H1 (cell line): ENCODE measurements around the gene ZPBP2. TPM values are rescaled to one million over a fixed set of nuclear protein-coding genes. Genes with fewer than 3 reads are reported as not detected.
A peak's percentile ranks its signal among the peaks of the same experiment; 100 is the strongest.

Experiments used
- CTCF ChIA-PET: fragments of 300-600 bp; sonication (Branson Sonifier 250); formaldehyde crosslinking; loops from one replicate; lab custom pipeline; 2021; ENCODE audit not compliant: partially characterized antibody; lab: Charles Lee
- POLR2A ChIA-PET: fragments of 300-600 bp; sonication (Branson Sonifier 250); formaldehyde crosslinking; loops from one replicate; lab custom pipeline; 2021; ENCODE audit warnings: inconsistent platforms; ENCODE audit not compliant: partially characterized antibody; lab: Charles Lee
- DNase-seq, 2 experiments: peaks; one replicate each; pipeline versions ENCODE4 v3.0.0 to v3.0.0-alpha.2; 2010 to 2022; ENCODE audit warnings: low spot score in 2 of 2, low read depth in 1 of 2, mixed read lengths in 1 of 2
- FAIRE-seq: peaks from 2 replicates; lab custom pipeline; 2011; peaks lifted over from hg19 to GRCh38; lab: Jason Lieb, UNC
- H2AFZ ChIP-seq: 2 replicates; pipeline ENCODE4 v1.8.1; 2012; ENCODE audit warnings: low read length, inconsistent platforms
- H2AK5ac ChIP-seq: 2 replicates; pipeline ENCODE4 v1.6.1; 2013; ENCODE audit warnings: low read depth, low read length
- H2BK120ac ChIP-seq: replicated peaks from 2 replicates; pipeline ENCODE3; 2013; ENCODE audit warnings: low read depth, low read length, inconsistent platforms
- H2BK12ac ChIP-seq: 2 replicates; pipeline ENCODE4 v1.6.1; 2013; ENCODE audit warnings: low read depth, low read length
- H2BK15ac ChIP-seq: 2 replicates; pipeline ENCODE4 v1.6.1; 2013; ENCODE audit warnings: low read length
- H2BK20ac ChIP-seq: 2 replicates; pipeline ENCODE4 v1.6.1; 2013; ENCODE audit warnings: low read length
- H2BK5ac ChIP-seq: 2 replicates; pipeline ENCODE4 v1.6.1; 2013; ENCODE audit warnings: low read depth, low read length
- H3K14ac ChIP-seq: 2 replicates; pipeline ENCODE4 v1.6.1; 2013; ENCODE audit warnings: inconsistent platforms; ENCODE audit not compliant: insufficient read length
- H3K18ac ChIP-seq: 2 replicates; pipeline ENCODE4 v1.6.1; 2013; ENCODE audit warnings: low read length; ENCODE audit errors: extremely low read depth
- H3K23ac ChIP-seq: 2 replicates; pipeline ENCODE4 v1.6.1; 2013; ENCODE audit warnings: inconsistent platforms; ENCODE audit not compliant: insufficient read length
- H3K23me2 ChIP-seq: 2 replicates; pipeline ENCODE4 v1.6.1; 2013; ENCODE audit warnings: low read depth, low read length
- H3K27ac ChIP-seq: 2 replicates; pipeline ENCODE4 v1.6.1; 2011; ENCODE audit warnings: low read depth, low read length, inconsistent platforms
- H3K27me3 ChIP-seq, 4 experiments: replicated peaks in 1 of 4; 1 replicate in 1 of 4; 2 replicates in 3 of 4; pipeline versions ENCODE4 v1.6.1 to v1.8.1; 2011 to 2013; ENCODE audit warnings: low read length in 3 of 4, mild to moderate bottlenecking in 3 of 4, inconsistent platforms in 2 of 4, mixed read lengths in 2 of 4, moderate library complexity in 1 of 4; ENCODE audit not compliant: control insufficient read depth in 3 of 4, insufficient read depth in 3 of 4; ENCODE audit errors: extremely low read depth in 1 of 4
- H3K36me3 ChIP-seq, 4 experiments: 2 replicates each; pipeline versions ENCODE4 v1.6.1 to v1.8.1; 2011 to 2013; ENCODE audit warnings: mild to moderate bottlenecking in 4 of 4, low read length in 3 of 4, moderate library complexity in 2 of 4, control low read depth in 1 of 4, inconsistent platforms in 1 of 4; ENCODE audit not compliant: insufficient read depth in 4 of 4, control insufficient read depth in 2 of 4
- H3K4ac ChIP-seq: replicated peaks from 2 replicates; pipeline ENCODE3; 2013; ENCODE audit warnings: low read length, low read depth, mixed read lengths, inconsistent platforms; ENCODE audit not compliant: insufficient read length
- H3K4me1 ChIP-seq, 4 experiments: replicated peaks in 1 of 4; 1 replicate in 1 of 4; 2 replicates in 3 of 4; pipeline versions ENCODE4 v1.6.1 to v1.8.1; 2011 to 2013; ENCODE audit warnings: low read length in 3 of 4, inconsistent platforms in 2 of 4, mixed read lengths in 1 of 4; ENCODE audit not compliant: insufficient read depth in 4 of 4, control insufficient read depth in 3 of 4
- H3K4me2 ChIP-seq, 2 experiments: 2 replicates each; pipeline versions ENCODE4 v1.6.1 to v1.8.1; 2011 to 2013; ENCODE audit warnings: low read depth in 2 of 2, low read length in 2 of 2, control low read depth in 1 of 2, inconsistent platforms in 1 of 2, mild to moderate bottlenecking in 1 of 2; ENCODE audit not compliant: insufficient read depth in 1 of 2
- H3K4me3 ChIP-seq, 4 experiments: fragments of 200-600, 300-600 bp in 1 of 4; sonication (generic), shearing (Covaris generic), sonication (Bioruptor Twin) in 1 of 4; 2 replicates each; pipeline versions ENCODE4 v1.5.1 to v1.8.1; 2011 to 2016; ENCODE audit warnings: low read length in 4 of 4, low read depth in 3 of 4, control low read depth in 2 of 4, inconsistent platforms in 2 of 4, mild to moderate bottlenecking in 2 of 4, mixed read lengths in 1 of 4, moderate library complexity in 1 of 4; ENCODE audit not compliant: insufficient read depth in 2 of 4; ENCODE audit errors: extremely low read depth in 1 of 4
- H3K56ac ChIP-seq: replicated peaks from 2 replicates; pipeline ENCODE3; 2013; ENCODE audit warnings: low read depth, mild to moderate bottlenecking, mixed read lengths, low read length, inconsistent platforms; ENCODE audit not compliant: insufficient read length
- H3K79me1 ChIP-seq: 2 replicates; pipeline ENCODE4 v1.6.1; 2013; ENCODE audit warnings: low read depth, low read length, control low read depth
- H3K79me2 ChIP-seq, 2 experiments: 2 replicates each; pipeline versions ENCODE4 v1.6.1 to v1.8.1; 2012 to 2013; ENCODE audit warnings: low read length in 2 of 2, mild to moderate bottlenecking in 2 of 2, inconsistent platforms in 1 of 2; ENCODE audit not compliant: insufficient read depth in 2 of 2, control insufficient read depth in 1 of 2
- H3K9ac ChIP-seq, 4 experiments: replicated peaks in 1 of 4; 1 replicate in 1 of 4; 2 replicates in 3 of 4; pipeline versions ENCODE4 v1.6.1 to v1.8.1; 2011 to 2013; ENCODE audit warnings: low read depth in 3 of 4, low read length in 3 of 4, control low read depth in 2 of 4, mild to moderate bottlenecking in 2 of 4, moderate library complexity in 2 of 4, inconsistent platforms in 1 of 4; ENCODE audit errors: extremely low read depth in 1 of 4
- H3K9me3 ChIP-seq, 2 experiments: 2 replicates each; pipeline versions ENCODE4 v1.6.1 to v1.8.1; 2012 to 2013; ENCODE audit warnings: mild to moderate bottlenecking in 2 of 2, moderate library complexity in 2 of 2, control low read depth in 1 of 2, inconsistent platforms in 1 of 2, low read depth in 1 of 2, low read length in 1 of 2, mixed read lengths in 1 of 2; ENCODE audit not compliant: insufficient read depth in 2 of 2
- H4K20me1 ChIP-seq, 2 experiments: replicated peaks in 1 of 2; 2 replicates each; pipeline versions ENCODE3 to v1.8.1; 2011 to 2013; ENCODE audit warnings: inconsistent platforms in 2 of 2, low read length in 2 of 2, mild to moderate bottlenecking in 1 of 2; ENCODE audit not compliant: insufficient read depth in 2 of 2, control insufficient read depth in 1 of 2
- H4K5ac ChIP-seq: 2 replicates; pipeline ENCODE4 v1.6.1; 2013; ENCODE audit warnings: low read length, low read depth, mixed read lengths, inconsistent platforms; ENCODE audit not compliant: insufficient read length
- H4K8ac ChIP-seq: 2 replicates; pipeline ENCODE4 v1.8.0; 2013; ENCODE audit warnings: mild to moderate bottlenecking, moderate library complexity, low read length, inconsistent platforms; ENCODE audit not compliant: insufficient read depth; ENCODE audit errors: extremely low read depth
- H4K91ac ChIP-seq: replicated peaks from 2 replicates; pipeline ENCODE3; 2013; ENCODE audit warnings: low read length, mixed read lengths, inconsistent platforms; ENCODE audit not compliant: insufficient read length
- ASH2L ChIP-seq: fragments of 200-600, 300-600 bp; sonication (generic); IDR thresholded peaks from one replicate; pipeline ENCODE4 v1.7.1; 2017; ENCODE audit warnings: low read length
- GTF2F1 ChIP-seq: IDR thresholded peaks from 2 replicates; pipeline ENCODE4 v1.6.1; 2012; ENCODE audit warnings: low read depth, low read length, improper control_type of control experiment, borderline replicate concordance
- HDAC2 ChIP-seq, 2 experiments: fragments of 300-600 bp in 1 of 2; sonication (generic) in 1 of 2; IDR thresholded peaks; 2 replicates each; pipeline ENCODE4 v1.6.1; 2011 to 2012; ENCODE audit warnings: low read depth in 2 of 2, low read length in 2 of 2, mild to moderate bottlenecking in 2 of 2, moderate library complexity in 2 of 2, borderline replicate concordance in 1 of 2, inconsistent platforms in 1 of 2
- JUN ChIP-seq: IDR thresholded peaks from 2 replicates; pipeline ENCODE4 v1.6.1; 2011; ENCODE audit warnings: low read depth, mild to moderate bottlenecking, improper control_type of control experiment, low read length
- MAFK ChIP-seq: IDR thresholded peaks from 2 replicates; pipeline ENCODE4 v1.6.1; 2012; ENCODE audit warnings: low read depth, mild to moderate bottlenecking, improper control_type of control experiment, low read length
- WGBS, 2 experiments: shearing (Covaris generic) in 1 of 2; methylation state at CpG; one replicate each; pipeline versions ENCODE4 v1.1.6 to v1.1.7; 2013 to 2015; ENCODE audit warnings: low lambda C conversion rate in 2 of 2, mixed read lengths in 2 of 2, inconsistent platforms in 1 of 2, low coverage in 1 of 2, missing lambda C conversion rate in 1 of 2; ENCODE audit not compliant: insufficient replicate concordance in 2 of 2, insufficient coverage in 1 of 2, insufficient read length in 1 of 2; ENCODE audit errors: extremely low coverage in 1 of 2, missing lambda C conversion rate in 1 of 2; 5-methylcytosine and 5-hydroxymethylcytosine counted together
- polyA plus RNA-seq, 7 experiments: library from polyadenylated mRNA; depleted of rRNA in 3 of 7; stranded (reverse) in 5 of 7; unstranded in 2 of 7; fragments of >200 nt in 5 of 7; fragments of 200-250 nt in 2 of 7; gene quantifications; 1 replicate in 5 of 7; 2 replicates in 1 of 7; 4 replicates in 1 of 7; pipeline versions ENCODE4 v1.2.1 to v1.2.3, GENCODE V29; 2011 to 2013; ENCODE audit warnings: missing spikeins in 2 of 7, mixed read lengths in 2 of 7
- total RNA-seq: library from RNA; stranded (reverse); fragmentation: NEBNext Ultra II Directional; extraction: Animal tissue kit (Norgen Biotek cat#: 25700); gene quantifications from 2 replicates; pipeline ENCODE4 v1.2.1, GENCODE V29; 2021
- TF ChIP-seq, protein P1 (sequence below): IDR thresholded peaks from 2 replicates; pipeline ENCODE4 v1.6.1; 2012; ENCODE audit warnings: inconsistent platforms

Gene ZPBP2
- total and polyA plus RNA-seq, 2 of the 8 experiments (the other 6 are each of a cell fraction or from before 2014, with no cell fraction given) = not detected

DNA sequence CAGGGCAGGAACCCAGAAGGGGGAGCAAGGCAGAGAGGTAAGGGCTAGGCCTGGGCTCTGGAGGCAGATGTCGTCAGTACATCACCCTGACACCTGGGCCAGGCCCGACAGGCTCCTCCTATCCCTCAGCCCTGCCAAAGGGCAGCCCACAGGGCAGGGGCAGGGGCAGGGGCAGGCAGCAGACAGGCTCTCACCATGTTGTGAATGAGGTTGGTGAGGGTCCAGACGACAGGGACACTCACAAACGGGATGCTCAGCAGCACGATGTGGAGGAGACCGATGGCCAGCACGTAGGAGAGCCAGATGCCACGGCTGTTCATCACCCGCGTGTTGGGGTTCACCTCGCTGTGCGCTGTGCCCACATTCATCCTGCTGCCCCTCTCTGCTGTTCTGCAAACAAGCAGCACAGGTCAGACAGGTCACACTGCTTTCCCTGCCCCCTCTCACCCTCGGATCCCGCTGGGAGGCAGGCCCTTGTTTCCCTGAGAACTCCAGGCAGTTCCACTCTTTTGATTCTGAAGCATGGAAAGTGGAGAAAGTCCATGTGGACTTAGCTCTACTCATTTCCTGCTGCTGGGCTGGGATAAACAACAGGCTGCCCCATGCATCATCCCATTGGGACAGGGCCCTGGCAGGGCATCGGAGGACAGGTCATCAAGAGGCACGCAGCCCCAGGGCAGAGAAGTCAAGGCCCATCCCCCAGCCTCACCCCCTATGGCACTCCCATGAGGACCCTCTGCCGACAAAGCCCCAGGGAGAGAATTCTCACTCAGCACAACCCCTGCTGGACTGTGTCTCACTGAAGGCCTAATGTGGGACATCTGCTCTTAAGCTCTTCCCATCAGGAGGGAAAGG, 56.1 kb downstream of the ZPBP2 start:
- Histone ChIP-seq H2AFZ (no peak overlapping the region), H3K36me3 (peaks cover 13 to 24% (median 19%) of the 10 kb centered on the region in 4 experiments; a peak in 7 of 8 replicates), H3K4me2 (peak overlapping the region; percentile 25 to 53; a peak in 3 of 4 replicates), H3K27ac (peak overlapping the region; percentile 34; the same call in 1 of the 2 replicates), H2BK5ac (0 out of 2 replicates have a peak overlapping the region, but pooled peaks have one; percentile 52), H4K5ac (no peak overlapping the region), H3K18ac (no peak overlapping the region), H3K4me3 (no peak overlapping the region; a peak in 2 of 8 replicates), H3K79me1 (peaks cover 13% of the 10 kb centered on the region), H2BK12ac (no peak overlapping the region), H2BK20ac (no peak overlapping the region), H3K9ac (0 out of 7 replicates have a peak overlapping the region, but pooled peaks of 1 of the 4 experiments have one; percentile 14), H2BK15ac (no peak overlapping the region), H4K8ac (no peak overlapping the region), H3K56ac (no peak overlapping the region), H4K20me1 (peaks cover 18 to 22% of the 10 kb centered on the region in 2 experiments), H3K23ac (no peak overlapping the region), H3K4ac (no peak overlapping the region), H2BK120ac (no peak overlapping the region), H3K79me2 (peaks cover 0 to 30% of the 10 kb centered on the region in 2 experiments; a peak in 2 of 4 replicates), H3K14ac (no peak overlapping the region), H3K27me3 (no peaks in the 10 kb centered on the region), H3K4me1 (peaks cover 9 to 26% (median 14%) of the 10 kb centered on the region in 4 experiments), H2AK5ac (no peak overlapping the region), H4K91ac (no peak overlapping the region), H3K23me2 (peaks cover 8% of the 10 kb centered on the region; the same call in 1 of the 2 replicates), H3K9me3 (no peaks in the 10 kb centered on the region)
- FAIRE-seq = no peak
- POLR2A ChIA-PET = interaction anchor here (0.5 to 1.6 kb wide), 2 partner anchors 8 to 15 kb away, joined by 3 to 4 read pairs; no protein-coding TSS in a partner anchor
- TF ChIP-seq, protein P1, sequence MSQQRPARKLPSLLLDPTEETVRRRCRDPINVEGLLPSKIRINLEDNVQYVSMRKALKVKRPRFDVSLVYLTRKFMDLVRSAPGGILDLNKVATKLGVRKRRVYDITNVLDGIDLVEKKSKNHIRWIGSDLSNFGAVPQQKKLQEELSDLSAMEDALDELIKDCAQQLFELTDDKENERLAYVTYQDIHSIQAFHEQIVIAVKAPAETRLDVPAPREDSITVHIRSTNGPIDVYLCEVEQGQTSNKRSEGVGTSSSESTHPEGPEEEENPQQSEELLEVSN = no peak
- peak; percentile 57 for TF ChIP-seq ASH2L
- TF ChIP-seq JUN = no peak
- no peak for TF ChIP-seq HDAC2 (IDR thresholded peaks at IDR 0.05; ENCODE audit: borderline replicate concordance in 1 of 2, low read depth in 2 of 2, low read length in 2 of 2)
- no peak for TF ChIP-seq MAFK
- TF ChIP-seq GTF2F1 = no peak
- no peak for DNase-seq
- 89% methylated on average over 17 of the region's 17 CpGs; no CpG with 5 or more reads in 1 of the 2 experiments for WGBS, 2 experiments
- CTCF ChIA-PET = interaction anchor here (0.8 kb wide), 1 partner anchor 20 kb away, joined by 3 read pairs; no protein-coding TSS in a partner anchor
